OCI-LY3 (cell line): ENCODE data around the gene GLYATL3.

Experiments
- H2AFZ ChIP-seq: fragments of 200-600, 300-600 bp; shearing (Covaris generic); 2 replicates; pipeline ENCODE4 v1.6.0; 2014; ENCODE audit warnings: antibody characterized with exemption, low read depth, low read length
- H3K27ac ChIP-seq: fragments of 200-600, 300-600 bp; sonication (generic); 2 replicates; pipeline ENCODE4 v1.5.1; 2014; ENCODE audit warnings: mild to moderate bottlenecking, low read length, moderate library complexity, mixed read lengths
- H3K27me3 ChIP-seq: fragments of 200-600, 300-600 bp; sonication (generic); 2 replicates; pipeline ENCODE4 v1.6.1; 2014; ENCODE audit warnings: low read depth, low read length, mixed read lengths
- H3K36me3 ChIP-seq: fragments of 200-600, 300-600 bp; sonication (generic); replicated peaks from 2 replicates; pipeline ENCODE3; 2014; ENCODE audit warnings: low read depth, low read length, mixed read lengths
- H3K4me1 ChIP-seq: fragments of 300-600, 200-600 bp; sonication (generic); 2 replicates; pipeline ENCODE4 v1.6.1; 2014; ENCODE audit warnings: low read length, mixed read lengths
- H3K4me2 ChIP-seq: fragments of 200-600, 300-600 bp; sonication (generic); 2 replicates; pipeline ENCODE4 v1.6.1; 2014; ENCODE audit warnings: low read length, mixed read lengths
- H3K4me3 ChIP-seq: fragments of 300-600, 200-600 bp; sonication (generic); 2 replicates; pipeline ENCODE4 v1.5.1; 2014; ENCODE audit warnings: antibody characterized with exemption, mild to moderate bottlenecking, low read length, moderate library complexity
- H3K79me2 ChIP-seq: fragments of 300-600, 200-600 bp; shearing (Covaris generic); 2 replicates; pipeline ENCODE4 v1.6.1; 2014; ENCODE audit warnings: mild to moderate bottlenecking, low read length, mixed read lengths
- H3K9ac ChIP-seq: fragments of 300-600, 200-600 bp; shearing (Covaris generic); 2 replicates; pipeline ENCODE4 v1.6.0; 2014; ENCODE audit warnings: mild to moderate bottlenecking, low read length, moderate library complexity
- H3K9me3 ChIP-seq: fragments of 200-600, 300-600 bp; shearing (Covaris generic); 2 replicates; pipeline ENCODE4 v1.6.1; 2014; ENCODE audit warnings: low read length, mixed read lengths; ENCODE audit not compliant: insufficient read depth
- H4K20me1 ChIP-seq: fragments of 200-600, 300-600 bp; sonication (generic); 2 replicates; pipeline ENCODE4 v1.6.1; 2016; ENCODE audit warnings: low read length, mixed read lengths; ENCODE audit not compliant: insufficient read depth
- EZH2phosphoT487 ChIP-seq: fragments of 200-600 bp; shearing (Covaris generic); IDR thresholded peaks from 2 replicates; pipeline ENCODE4 v1.6.1; 2018; ENCODE audit warnings: antibody characterized with exemption, mixed run types, low read depth
- TF ChIP-seq, protein P1 (sequence below): fragments of 200-600, 300-600 bp; sonication (generic); IDR thresholded peaks from 2 replicates; pipeline ENCODE4 v1.5.1; 2014; ENCODE audit warnings: antibody characterized with exemption, low read length, low read depth

Gene GLYATL3

DNA sequence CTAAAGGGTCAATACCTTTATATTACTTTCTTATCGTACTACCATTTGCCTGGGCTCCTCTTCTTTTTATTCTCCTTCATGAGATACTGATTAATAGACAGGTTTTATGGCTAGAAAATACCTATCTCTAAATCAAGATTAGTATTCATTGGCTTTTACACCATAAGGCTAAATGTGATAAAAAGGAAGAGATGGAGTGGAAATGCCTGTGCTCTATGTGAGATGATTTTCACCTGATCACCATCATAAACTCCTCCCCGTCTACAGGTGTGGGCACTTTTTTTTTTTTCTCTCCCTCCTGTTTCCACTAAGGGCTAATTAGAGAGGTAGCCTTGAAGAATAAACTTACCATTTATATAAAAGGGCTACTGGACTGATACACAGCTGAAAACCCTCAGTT lies at the start of gene GLYATL3:
Gene GLYATL3 (plus strand): TSS at position 301 of the 400 bp plus-strand sequence. CDS start 12,068 bp downstream, outside the sequence.
- no peaks in the 10 kb centered on the region for H3K4me1 ChIP-seq
- TF ChIP-seq, protein P1, sequence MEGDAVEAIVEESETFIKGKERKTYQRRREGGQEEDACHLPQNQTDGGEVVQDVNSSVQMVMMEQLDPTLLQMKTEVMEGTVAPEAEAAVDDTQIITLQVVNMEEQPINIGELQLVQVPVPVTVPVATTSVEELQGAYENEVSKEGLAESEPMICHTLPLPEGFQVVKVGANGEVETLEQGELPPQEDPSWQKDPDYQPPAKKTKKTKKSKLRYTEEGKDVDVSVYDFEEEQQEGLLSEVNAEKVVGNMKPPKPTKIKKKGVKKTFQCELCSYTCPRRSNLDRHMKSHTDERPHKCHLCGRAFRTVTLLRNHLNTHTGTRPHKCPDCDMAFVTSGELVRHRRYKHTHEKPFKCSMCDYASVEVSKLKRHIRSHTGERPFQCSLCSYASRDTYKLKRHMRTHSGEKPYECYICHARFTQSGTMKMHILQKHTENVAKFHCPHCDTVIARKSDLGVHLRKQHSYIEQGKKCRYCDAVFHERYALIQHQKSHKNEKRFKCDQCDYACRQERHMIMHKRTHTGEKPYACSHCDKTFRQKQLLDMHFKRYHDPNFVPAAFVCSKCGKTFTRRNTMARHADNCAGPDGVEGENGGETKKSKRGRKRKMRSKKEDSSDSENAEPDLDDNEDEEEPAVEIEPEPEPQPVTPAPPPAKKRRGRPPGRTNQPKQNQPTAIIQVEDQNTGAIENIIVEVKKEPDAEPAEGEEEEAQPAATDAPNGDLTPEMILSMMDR = no peak
- TF ChIP-seq EZH2phosphoT487 = no peak

DNA sequence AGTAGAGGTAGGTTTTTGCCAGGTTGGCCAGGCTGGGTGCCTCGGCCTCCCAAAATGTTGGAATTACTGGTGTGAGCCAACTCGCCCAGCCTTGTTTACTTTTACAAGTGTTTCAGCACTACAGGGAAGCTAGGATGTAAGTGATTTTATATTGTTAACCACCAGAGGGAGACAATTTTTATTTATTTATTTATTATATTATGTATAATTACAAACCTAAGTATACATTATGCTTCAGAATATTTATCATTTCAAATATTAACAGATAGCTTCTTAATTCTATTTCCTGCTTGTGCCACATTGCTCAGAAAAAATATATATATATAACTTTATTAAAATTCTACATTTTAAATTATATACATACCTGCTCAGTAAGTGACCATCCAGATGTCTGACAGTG lies 46.5 kb upstream of the GLYATL3 start:
- no peaks in the 10 kb centered on the region for H4K20me1 ChIP-seq
- no peak overlapping the region for H2AFZ ChIP-seq
- no peaks in the 10 kb centered on the region for H3K27me3 ChIP-seq
- TF ChIP-seq, protein P1 = peak; percentile 23; the same call in 1 of the 2 replicates
- TF ChIP-seq EZH2phosphoT487 = no peak
- no peaks in the 10 kb centered on the region for H3K4me1 ChIP-seq
- no peaks in the 10 kb centered on the region for H3K79me2 ChIP-seq
- no peak overlapping the region for H3K27ac ChIP-seq
- H3K36me3 ChIP-seq = peaks cover 13% of the 10 kb centered on the region
- no peak overlapping the region for H3K4me3 ChIP-seq
- no peaks in the 10 kb centered on the region for H3K9me3 ChIP-seq
- H3K4me2 ChIP-seq = no peak overlapping the region
- H3K9ac ChIP-seq = no peak overlapping the region

More for the DNA sequence above, at the start of gene GLYATL3:
- peaks cover 3% of the 10 kb centered on the region for H3K36me3 ChIP-seq
- no peaks in the 10 kb centered on the region for H3K9me3 ChIP-seq
- no peak within 1 kb of the TSS for H3K27ac ChIP-seq
- H3K4me3 ChIP-seq = no peak within 1 kb of the TSS
- H3K27me3 ChIP-seq = no peaks in the 10 kb centered on the region
- H3K4me2 ChIP-seq = no peak within 1 kb of the TSS
- H2AFZ ChIP-seq = no peak within 1 kb of the TSS
- no peak within 1 kb of the TSS for H3K9ac ChIP-seq
- no peaks in the 10 kb centered on the region for H3K79me2 ChIP-seq
- H4K20me1 ChIP-seq = no peaks in the 10 kb centered on the region

DNA sequence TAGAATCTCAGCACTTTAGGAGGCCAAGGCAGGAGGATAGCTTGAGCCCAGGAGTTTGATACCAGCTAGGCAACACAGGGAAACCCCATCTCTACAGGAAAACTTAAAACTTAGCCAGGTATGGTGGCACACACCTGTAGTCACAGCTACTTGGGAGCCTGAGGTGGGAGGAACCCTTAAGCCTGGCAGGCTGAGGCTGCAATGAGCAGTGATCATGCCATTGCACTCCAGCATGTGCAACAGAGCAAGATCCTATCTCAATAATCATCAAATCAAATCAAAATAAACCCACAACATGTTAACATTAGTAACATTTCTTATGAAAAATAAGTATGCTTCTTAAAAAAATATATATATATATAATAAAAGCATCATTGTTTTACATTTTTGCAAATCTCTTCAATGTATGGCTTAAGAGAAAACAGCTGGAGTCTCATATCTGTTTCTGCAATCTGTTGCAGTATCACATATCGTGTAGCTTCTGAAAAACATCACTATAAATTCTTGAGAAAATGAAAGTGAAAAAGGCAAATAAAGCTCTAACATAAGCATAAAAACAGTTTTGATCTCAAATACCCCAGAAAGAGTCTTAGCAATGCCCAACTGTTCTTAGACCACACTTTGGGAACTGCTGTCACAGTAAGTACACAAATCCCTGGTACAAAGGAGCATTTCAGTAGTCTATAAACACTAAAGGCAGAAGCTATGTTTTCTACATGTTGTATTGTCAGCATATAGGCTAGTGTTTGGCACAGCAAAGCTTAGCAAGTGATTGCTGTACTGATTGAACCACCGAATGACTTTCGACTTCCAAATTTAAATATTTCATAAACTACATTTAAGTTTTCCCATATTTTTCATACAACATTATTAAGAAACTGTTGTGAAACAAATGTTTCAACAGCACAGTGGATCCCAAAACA lies 44.7 kb upstream of the GLYATL3 start:
- Histone ChIP-seq H3K79me2 (no peaks in the 10 kb centered on the region), H3K9me3 (no peaks in the 10 kb centered on the region), H4K20me1 (no peaks in the 10 kb centered on the region), H3K4me1 (peaks cover 8% of the 10 kb centered on the region; the same call in 1 of the 2 replicates), H3K4me3 (no peak overlapping the region), H2AFZ (no peak overlapping the region), H3K36me3 (peaks cover 13% of the 10 kb centered on the region), H3K4me2 (no peak overlapping the region), H3K27ac (no peak overlapping the region), H3K9ac (no peak overlapping the region), H3K27me3 (no peaks in the 10 kb centered on the region)
- no peak for TF ChIP-seq EZH2phosphoT487
- TF ChIP-seq, protein P1 = no peak

DNA sequence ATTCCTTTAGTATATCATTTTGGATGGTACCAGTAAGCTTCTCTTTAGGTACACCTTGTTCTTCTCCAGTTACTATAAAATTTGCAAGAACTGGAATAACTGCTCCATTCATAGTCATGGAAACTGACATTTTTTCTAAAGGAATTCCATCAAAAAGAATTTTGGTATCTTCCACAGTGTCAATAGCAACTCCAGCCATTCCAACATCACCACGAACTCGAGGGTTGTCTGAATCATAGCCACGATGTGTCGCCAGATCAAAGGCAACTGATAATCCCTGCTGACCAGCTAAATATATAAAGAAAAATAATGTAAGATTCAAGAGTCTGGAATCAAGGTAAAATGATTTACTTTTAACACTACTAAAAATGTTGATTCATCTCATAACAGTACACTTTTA lies 42.0 kb upstream of the GLYATL3 start:
- no peak overlapping the region for H3K4me2 ChIP-seq
- no peaks in the 10 kb centered on the region for H3K27me3 ChIP-seq
- no peaks in the 10 kb centered on the region for H4K20me1 ChIP-seq
- H2AFZ ChIP-seq = no peak overlapping the region
- TF ChIP-seq, protein P1 = no peak
- no peak for TF ChIP-seq EZH2phosphoT487
- peaks cover 9% of the 10 kb centered on the region for H3K36me3 ChIP-seq
- no peak overlapping the region for H3K9ac ChIP-seq
- H3K79me2 ChIP-seq = peaks cover 11% of the 10 kb centered on the region
- peaks cover 15% of the 10 kb centered on the region for H3K4me1 ChIP-seq
- no peaks in the 10 kb centered on the region for H3K9me3 ChIP-seq
- no peak overlapping the region for H3K27ac ChIP-seq
- no peak overlapping the region for H3K4me3 ChIP-seq
